ENCODE measurements around the gene FTO.

GRCh38 chr16:54153240-54153934 is 449.4 kb downstream of the FTO start:
- TF ChIP-seq, protein P1, sequence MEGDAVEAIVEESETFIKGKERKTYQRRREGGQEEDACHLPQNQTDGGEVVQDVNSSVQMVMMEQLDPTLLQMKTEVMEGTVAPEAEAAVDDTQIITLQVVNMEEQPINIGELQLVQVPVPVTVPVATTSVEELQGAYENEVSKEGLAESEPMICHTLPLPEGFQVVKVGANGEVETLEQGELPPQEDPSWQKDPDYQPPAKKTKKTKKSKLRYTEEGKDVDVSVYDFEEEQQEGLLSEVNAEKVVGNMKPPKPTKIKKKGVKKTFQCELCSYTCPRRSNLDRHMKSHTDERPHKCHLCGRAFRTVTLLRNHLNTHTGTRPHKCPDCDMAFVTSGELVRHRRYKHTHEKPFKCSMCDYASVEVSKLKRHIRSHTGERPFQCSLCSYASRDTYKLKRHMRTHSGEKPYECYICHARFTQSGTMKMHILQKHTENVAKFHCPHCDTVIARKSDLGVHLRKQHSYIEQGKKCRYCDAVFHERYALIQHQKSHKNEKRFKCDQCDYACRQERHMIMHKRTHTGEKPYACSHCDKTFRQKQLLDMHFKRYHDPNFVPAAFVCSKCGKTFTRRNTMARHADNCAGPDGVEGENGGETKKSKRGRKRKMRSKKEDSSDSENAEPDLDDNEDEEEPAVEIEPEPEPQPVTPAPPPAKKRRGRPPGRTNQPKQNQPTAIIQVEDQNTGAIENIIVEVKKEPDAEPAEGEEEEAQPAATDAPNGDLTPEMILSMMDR (IDR thresholded peaks at IDR 0.05 in 4 of 5, conservative IDR thresholded peaks at IDR 0.05 in 1 of 5) = no peak
- TF ChIP-seq POLR2A (IDR thresholded peaks at IDR 0.05) = no peak

Data from gastrocnemius medialis (tissue), 4 donors.